HCT116 (cell line): ENCODE results near the gene MTOR. TPM values are rescaled to one million over a fixed set of nuclear protein-coding genes. Genes with fewer than 3 reads are reported as not detected.

ENCODE experiments used
- ATAC-seq: fragments of 200-7000 bp; cut with Tn5 transposase; 2 replicates; pipeline ENCODE4 v1.9.1; 2020; ENCODE audit warnings: mild to moderate bottlenecking, moderate library complexity
- BruUV-seq: library from RNA; stranded (reverse); fragments of 400-500 nt; replicated peaks from 2 replicates; lab custom pipeline; 2021; lab: Mats Ljungman, UMichigan
- CTCF ChIA-PET: fragments of 300-600 bp; sonication (Branson Sonifier 250); formaldehyde crosslinking; loops from one replicate; lab custom pipeline; 2021; ENCODE audit warnings: antibody characterized with exemption; lab: Charles Lee
- POLR2A ChIA-PET: fragments of 300-600, 350-600 bp; sonication (Branson Sonifier 250); formaldehyde crosslinking; loops from one replicate; lab custom pipeline; 2021; ENCODE audit warnings: antibody characterized with exemption; lab: Charles Lee
- RAD21 ChIA-PET, 2 experiments: fragments of 300-600 bp; sonication (Branson Sonifier 250); formaldehyde crosslinking; loops; one replicate each; lab custom pipeline; 2023; ENCODE audit warnings: low total read pairs in 2 of 2; ENCODE audit not compliant: uncharacterized antibody in 2 of 2, unreplicated experiment in 2 of 2, low non-redundant PET in 1 of 2; lab: Charles Lee
- DNase-seq: peaks from one replicate; pipeline ENCODE4 v3.0.0-alpha.2; 2010; ENCODE audit warnings: low read depth, low spot score
- H2AFZ ChIP-seq: fragments of 200-600 bp; shearing (Covaris generic), sonication (generic); 2 replicates; pipeline ENCODE4 v1.6.1; 2017; ENCODE audit warnings: low read depth, mixed run types, mixed read lengths, antibody characterized with exemption, low read length; ENCODE audit not compliant: poor library complexity, severe bottlenecking
- H3K27ac ChIP-seq: 2 replicates; pipeline ENCODE4 v1.5.1; 2012; ENCODE audit warnings: low read depth, low read length
- H3K27me3 ChIP-seq: fragments of 200-600 bp; sonication (generic); 2 replicates; pipeline ENCODE4 v1.6.1; 2016; ENCODE audit warnings: mixed run types, low read length, mixed read lengths; ENCODE audit not compliant: insufficient read depth
- H3K36me3 ChIP-seq, 2 experiments: fragments of 200-500 bp in 1 of 2; fragments of 200-600 bp in 1 of 2; sonication (Bioruptor generic) in 1 of 2; sonication (generic) in 1 of 2; 2 replicates each; pipeline versions ENCODE4 v1.5.1 to v1.6.1; 2014 to 2016; ENCODE audit warnings: low read length in 2 of 2, inconsistent platforms in 1 of 2, mixed read lengths in 1 of 2, mixed run types in 1 of 2; ENCODE audit not compliant: insufficient read depth in 2 of 2, control insufficient read depth in 1 of 2
- H3K4me1 ChIP-seq, 2 experiments: fragments of 200-600 bp in 1 of 2; sonication (generic) in 1 of 2; 2 replicates each; pipeline versions ENCODE4 v1.5.1 to v1.6.1; 2012 to 2017; ENCODE audit warnings: low read length in 2 of 2, inconsistent platforms in 1 of 2, mild to moderate bottlenecking in 1 of 2, mixed read lengths in 1 of 2, mixed run types in 1 of 2, moderate library complexity in 1 of 2; ENCODE audit not compliant: insufficient read depth in 2 of 2, control insufficient read depth in 1 of 2
- H3K4me2 ChIP-seq: fragments of 200-600 bp; sonication (generic); 2 replicates; pipeline ENCODE4 v1.6.1; 2017; ENCODE audit warnings: mixed run types, low read length, mixed read lengths
- H3K4me3 ChIP-seq, 2 experiments: fragments of 200-600 bp in 1 of 2; sonication (generic) in 1 of 2; replicated peaks in 1 of 2; 2 replicates each; pipeline ENCODE4 v1.5.1; 2011 to 2016; ENCODE audit warnings: low read length in 2 of 2, control low read depth in 1 of 2, low read depth in 1 of 2, mild to moderate bottlenecking in 1 of 2, mixed read lengths in 1 of 2, mixed run types in 1 of 2
- H3K79me2 ChIP-seq: fragments of 200-600 bp; sonication (generic); 2 replicates; pipeline ENCODE4 v1.6.1; 2017; ENCODE audit warnings: mild to moderate bottlenecking, mixed run types, low read length, moderate library complexity, mixed read lengths; ENCODE audit not compliant: insufficient read depth
- H3K9ac ChIP-seq: fragments of 200-600 bp; sonication (generic); 2 replicates; pipeline ENCODE4 v1.6.1; 2016; ENCODE audit warnings: low read length, mixed read lengths
- H3K9me2 ChIP-seq: fragments of 200-600 bp; sonication (generic), shearing (Covaris generic); 2 replicates; pipeline ENCODE4 v1.6.1; 2017; ENCODE audit warnings: mixed run types, mild to moderate bottlenecking, moderate library complexity; ENCODE audit not compliant: insufficient read depth
- H3K9me3 ChIP-seq, 2 experiments: fragments of 200-500 bp in 1 of 2; fragments of 200-600 bp in 1 of 2; sonication (Bioruptor generic) in 1 of 2; sonication (generic) in 1 of 2; 2 replicates each; pipeline ENCODE4 v1.6.1; 2014 to 2017; ENCODE audit warnings: low read length in 2 of 2, mixed read lengths in 2 of 2, inconsistent platforms in 1 of 2, low read depth in 1 of 2, mild to moderate bottlenecking in 1 of 2, mixed run types in 1 of 2, moderate library complexity in 1 of 2; ENCODE audit not compliant: control insufficient read depth in 1 of 2, insufficient read depth in 1 of 2
- H4K20me1 ChIP-seq: fragments of 200-600 bp; sonication (generic), shearing (Covaris generic); 2 replicates; pipeline ENCODE4 v1.6.1; 2017; ENCODE audit warnings: mixed run types, mild to moderate bottlenecking, moderate library complexity; ENCODE audit not compliant: insufficient read depth
- CBX3 ChIP-seq: IDR thresholded peaks from 2 replicates; pipeline ENCODE4 v1.6.1; 2012; ENCODE audit warnings: low read depth
- CEBPB ChIP-seq: IDR thresholded peaks from 2 replicates; pipeline ENCODE4 v1.6.1; 2012; ENCODE audit warnings: low read depth
- ELF1 ChIP-seq: IDR thresholded peaks from 2 replicates; pipeline ENCODE4 v1.6.1; 2012; ENCODE audit warnings: low read depth, borderline replicate concordance
- EZH2 ChIP-seq: fragments of 200-600 bp; sonication (generic); IDR thresholded peaks from 2 replicates; pipeline ENCODE4 v1.6.1; 2017; ENCODE audit warnings: antibody characterized with exemption, mixed run types
- EZH2phosphoT487 ChIP-seq: fragments of 200-600 bp; IDR thresholded peaks from 2 replicates; pipeline ENCODE4 v1.6.1; 2018; ENCODE audit warnings: antibody characterized with exemption, borderline replicate concordance
- FOSL1 ChIP-seq: IDR thresholded peaks from 2 replicates; pipeline ENCODE4 v1.6.1; 2012; ENCODE audit warnings: low read depth
- JUND ChIP-seq: IDR thresholded peaks from 2 replicates; pipeline ENCODE4 v1.6.1; 2012
- POLR2A ChIP-seq: IDR thresholded peaks from 2 replicates; pipeline ENCODE4 v1.7.0; 2011; ENCODE audit warnings: borderline replicate concordance; ENCODE audit not compliant: insufficient read depth, insufficient read length; ENCODE audit errors: extremely low read depth
- POLR2AphosphoS5 ChIP-seq: IDR thresholded peaks from 2 replicates; pipeline ENCODE4 v1.6.1; 2011; ENCODE audit warnings: mild to moderate bottlenecking, low read depth, low read length, moderate library complexity
- SRF ChIP-seq: IDR thresholded peaks from 2 replicates; pipeline ENCODE4 v1.6.1; 2012; ENCODE audit warnings: low read depth
- ZFX ChIP-seq: fragments of 450-650 bp; IDR thresholded peaks from 2 replicates; pipeline ENCODE4 v1.6.1; 2017
- intact Hi-C: fragments of 100-400 bp; cut with micrococcal nuclease; formaldehyde crosslinking; loops from 2 replicates; pipeline ENCODE4 v1.10.0; 2022
- total RNA-seq: library from RNA; stranded (reverse); gene quantifications from one replicate; pipeline ENCODE4 v1.2.1, GENCODE V29; 2021; ENCODE audit not compliant: unreplicated experiment
- TF ChIP-seq, protein P1 (sequence below): IDR thresholded peaks from 2 replicates; pipeline ENCODE4 v1.6.1; 2012
- TF ChIP-seq, protein P2 (sequence below): IDR thresholded peaks from 2 replicates; pipeline ENCODE4 v1.6.1; 2011; ENCODE audit warnings: mild to moderate bottlenecking, low read length, moderate library complexity; ENCODE audit not compliant: insufficient replicate concordance; ENCODE audit errors: extremely low read depth

The MTOR gene
- total RNA-seq, 1 experiment from 2014 or later = 42.2 TPM

DNA sequence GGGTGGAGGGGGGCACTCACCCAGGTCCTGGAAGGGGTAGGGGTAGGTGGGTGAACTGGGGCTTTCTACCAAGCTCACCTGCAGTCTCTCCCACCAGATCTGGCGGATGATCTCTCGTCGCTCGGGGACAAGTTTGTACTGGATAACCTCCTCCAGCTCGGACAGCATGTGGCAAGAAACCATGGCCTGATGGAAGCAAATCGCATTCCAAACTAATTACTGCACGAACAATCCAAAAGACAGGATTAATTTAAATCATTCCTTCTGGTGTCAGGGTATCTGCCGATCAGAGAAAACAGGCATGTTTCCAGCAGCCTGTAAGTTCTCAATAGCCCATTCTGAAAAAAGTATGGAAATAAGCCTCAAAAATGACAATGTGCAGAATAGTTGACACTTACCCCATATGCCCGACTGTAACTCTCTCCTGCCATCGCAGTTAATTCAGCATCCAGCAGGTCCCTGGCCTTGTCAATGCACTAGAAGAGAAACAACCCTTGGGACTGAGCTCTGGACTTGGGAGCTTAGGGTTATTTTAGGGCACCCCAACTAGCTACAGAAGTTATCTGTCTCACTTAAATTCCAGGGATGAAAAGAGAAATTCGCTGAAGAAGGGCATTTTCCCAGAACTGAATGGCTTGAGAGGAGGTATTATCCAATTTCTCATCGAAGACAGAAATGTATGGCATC, 117.6 kb downstream of the MTOR start:
- H3K4me1 ChIP-seq = no peaks in the 10 kb centered on the region
- H3K9me2 ChIP-seq = no peaks in the 10 kb centered on the region
- H3K9ac ChIP-seq = no peak overlapping the region
- no peak overlapping the region for H3K27ac ChIP-seq
- ChIA-PET RAD21 (no interaction called here), POLR2A (no interaction called here), CTCF (no interaction called here)
- H3K4me3 ChIP-seq = no peak overlapping the region
- DNase-seq (no peak), ATAC-seq (no peak)
- H3K4me2 ChIP-seq = no peak overlapping the region
- no peaks in the 10 kb centered on the region for H3K9me3 ChIP-seq
- H3K79me2 ChIP-seq = no peaks in the 10 kb centered on the region
- peaks cover 12 to 26% of the 10 kb centered on the region in 2 experiments; a peak in 3 of 4 replicates for H3K36me3 ChIP-seq
- intact Hi-C loops = no loop called here
- no peaks in the 10 kb centered on the region for H4K20me1 ChIP-seq
- no TSS peak for BruUV-seq
- H2AFZ ChIP-seq = no peak overlapping the region
- no peaks in the 10 kb centered on the region for H3K27me3 ChIP-seq
- TF ChIP-seq ZFX = no peak
- TF ChIP-seq POLR2A = no peak
- no peak for TF ChIP-seq ELF1
- TF ChIP-seq, protein P1, sequence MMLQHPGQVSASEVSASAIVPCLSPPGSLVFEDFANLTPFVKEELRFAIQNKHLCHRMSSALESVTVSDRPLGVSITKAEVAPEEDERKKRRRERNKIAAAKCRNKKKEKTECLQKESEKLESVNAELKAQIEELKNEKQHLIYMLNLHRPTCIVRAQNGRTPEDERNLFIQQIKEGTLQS = no peak
- TF ChIP-seq POLR2AphosphoS5 = no peak
- no peak for TF ChIP-seq CBX3
- no peak for TF ChIP-seq SRF
- TF ChIP-seq, protein P2, sequence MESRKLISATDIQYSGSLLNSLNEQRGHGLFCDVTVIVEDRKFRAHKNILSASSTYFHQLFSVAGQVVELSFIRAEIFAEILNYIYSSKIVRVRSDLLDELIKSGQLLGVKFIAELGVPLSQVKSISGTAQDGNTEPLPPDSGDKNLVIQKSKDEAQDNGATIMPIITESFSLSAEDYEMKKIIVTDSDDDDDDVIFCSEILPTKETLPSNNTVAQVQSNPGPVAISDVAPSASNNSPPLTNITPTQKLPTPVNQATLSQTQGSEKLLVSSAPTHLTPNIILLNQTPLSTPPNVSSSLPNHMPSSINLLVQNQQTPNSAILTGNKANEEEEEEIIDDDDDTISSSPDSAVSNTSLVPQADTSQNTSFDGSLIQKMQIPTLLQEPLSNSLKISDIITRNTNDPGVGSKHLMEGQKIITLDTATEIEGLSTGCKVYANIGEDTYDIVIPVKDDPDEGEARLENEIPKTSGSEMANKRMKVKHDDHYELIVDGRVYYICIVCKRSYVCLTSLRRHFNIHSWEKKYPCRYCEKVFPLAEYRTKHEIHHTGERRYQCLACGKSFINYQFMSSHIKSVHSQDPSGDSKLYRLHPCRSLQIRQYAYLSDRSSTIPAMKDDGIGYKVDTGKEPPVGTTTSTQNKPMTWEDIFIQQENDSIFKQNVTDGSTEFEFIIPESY = no peak
- no peak for TF ChIP-seq CEBPB
- no peak for TF ChIP-seq FOSL1
- no peak for TF ChIP-seq JUND
- no peak for TF ChIP-seq EZH2phosphoT487
- TF ChIP-seq EZH2 = no peak
